Stimulated activated CD4-positive, alpha-beta T cell treated with anti-CD3 and anti-CD28 coated beads, TNF-alpha, amount 100 ng/mL, for 4 hours (primary cell): ENCODE results near the gene RUSF1.

ENCODE experiments used
- DNase-seq, 3 experiments: peaks; one replicate each; pipeline ENCODE4 v3.0.0-alpha.2; 2020; ENCODE audit warnings: low read depth in 3 of 3

RUSF1 gene

DNA sequence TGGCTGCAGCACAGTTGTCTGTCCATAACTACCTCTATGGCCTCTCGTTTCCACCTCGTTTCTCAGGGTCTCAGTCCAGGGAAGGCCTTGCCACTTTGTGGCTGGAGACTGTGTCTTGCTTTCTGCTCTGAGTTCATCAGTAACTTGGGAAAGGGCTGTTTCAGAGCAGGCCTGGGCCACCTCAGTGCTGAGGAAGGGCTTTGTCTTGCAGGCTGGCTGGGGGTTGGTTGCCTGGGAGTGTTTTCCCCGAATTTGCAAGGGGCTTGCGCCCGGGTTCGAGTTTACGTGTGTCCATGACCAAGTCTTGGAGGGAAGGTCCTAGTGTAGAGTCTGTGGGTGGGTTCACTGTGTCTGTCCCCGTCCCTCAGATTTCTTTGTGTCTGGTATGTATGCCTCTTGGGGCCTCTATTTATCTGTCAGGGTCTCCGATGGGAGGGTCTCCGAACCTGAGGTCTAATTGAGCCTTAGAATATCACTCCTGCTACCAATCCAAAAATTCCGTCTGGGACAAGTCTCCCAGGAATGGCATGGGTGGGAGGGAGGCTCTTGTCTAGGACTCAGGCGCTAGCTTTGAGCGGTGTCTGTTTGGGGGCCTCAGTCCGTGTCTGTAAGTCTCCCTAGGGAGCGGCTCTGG lies 36.8 kb downstream of the RUSF1 start:
- DNase-seq, result no peak

DNA sequence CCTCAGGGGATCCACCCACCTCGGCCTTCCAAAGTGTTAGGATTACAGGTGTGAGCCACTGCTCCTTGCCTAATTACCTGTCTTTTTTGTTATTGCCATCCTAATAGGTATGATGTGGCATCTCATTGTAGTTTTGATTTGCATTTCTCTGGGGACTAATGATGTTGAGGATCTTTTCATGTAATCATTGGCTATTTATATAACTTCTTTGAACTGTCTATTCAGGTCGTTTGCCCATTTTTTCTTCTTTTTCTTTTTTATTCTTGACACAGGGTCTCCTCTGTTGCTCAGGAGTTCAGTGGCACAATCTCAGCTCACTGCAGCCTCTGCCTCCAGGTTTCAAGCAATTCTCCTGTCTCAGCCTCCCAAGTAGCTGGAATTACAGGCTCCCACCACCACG lies 37.6 kb downstream of the RUSF1 start:
- no peak for DNase-seq

DNA sequence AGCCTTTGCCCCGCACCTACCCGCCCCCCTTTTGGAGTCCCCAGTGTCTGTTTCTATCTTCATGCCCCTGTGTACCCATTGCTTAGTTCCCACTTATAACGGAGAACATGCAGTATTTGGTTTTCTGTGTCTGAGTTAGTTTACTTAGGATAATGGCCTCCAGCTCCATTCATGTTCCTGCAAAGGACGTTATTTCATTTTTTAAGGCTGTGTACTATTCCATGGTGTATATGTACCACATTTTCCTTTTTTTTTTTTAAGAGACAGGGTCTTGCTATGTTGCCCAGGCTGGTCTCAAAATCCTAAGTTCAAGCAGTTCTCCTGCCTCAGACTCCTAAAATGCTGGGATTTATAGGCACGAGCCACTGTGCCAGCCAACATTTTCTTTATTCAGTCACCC lies 40.3 kb downstream of the RUSF1 start:
- DNase-seq, result no peak

DNA sequence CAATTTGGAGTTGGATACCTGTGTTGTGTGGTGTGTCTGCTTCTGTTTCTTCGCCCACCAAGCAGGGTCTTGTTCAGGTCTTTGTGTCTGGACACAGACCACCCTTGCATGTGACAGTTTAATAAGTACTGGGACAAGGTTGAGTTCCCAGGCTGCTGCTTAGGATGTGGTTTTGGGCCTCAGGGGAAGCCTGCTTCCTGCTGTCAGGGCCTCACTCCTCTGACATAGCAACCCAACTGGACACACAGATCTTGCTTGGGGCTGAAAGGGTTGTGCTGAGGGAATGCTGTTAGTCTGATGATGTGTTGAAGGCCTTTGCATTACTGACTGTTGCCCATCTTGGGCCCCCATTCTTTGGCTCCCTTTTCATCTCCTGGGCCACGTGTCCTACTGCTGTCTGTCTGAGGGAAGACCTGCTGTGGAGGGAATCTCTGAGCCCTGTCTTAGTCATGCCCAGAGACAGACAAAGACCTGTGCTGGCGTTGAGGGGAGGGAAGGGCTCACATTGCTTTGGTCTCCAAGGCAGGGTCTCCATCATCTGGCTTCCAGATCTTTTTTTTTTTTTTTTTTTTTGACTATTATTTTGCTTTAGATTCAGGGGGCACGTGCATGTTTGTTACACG lies 40.9 kb downstream of the RUSF1 start:
- no peak for DNase-seq

DNA sequence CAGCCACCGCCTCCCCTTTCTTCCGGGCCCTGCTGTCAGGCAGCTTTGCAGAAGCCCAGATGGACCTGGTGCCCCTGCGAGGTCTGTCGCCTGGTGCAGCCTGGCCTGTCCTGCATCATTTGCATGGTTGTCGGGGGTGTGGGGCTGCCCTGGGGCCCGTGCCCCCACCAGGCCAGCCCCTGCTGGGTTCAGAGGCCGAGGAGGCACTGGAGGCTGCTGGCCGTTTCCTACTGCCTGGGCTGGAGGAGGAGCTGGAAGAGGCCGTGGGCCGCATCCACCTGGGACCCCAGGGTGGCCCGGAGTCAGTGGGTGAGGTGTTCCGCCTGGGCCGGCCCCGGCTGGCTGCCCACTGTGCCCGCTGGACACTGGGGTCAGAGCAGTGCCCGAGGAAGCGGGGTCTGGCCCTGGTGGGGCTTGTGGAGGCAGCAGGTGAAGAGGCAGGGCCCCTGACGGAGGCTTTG lies 41.8 kb downstream of the RUSF1 start:
- DNase-seq, result no peak

DNA sequence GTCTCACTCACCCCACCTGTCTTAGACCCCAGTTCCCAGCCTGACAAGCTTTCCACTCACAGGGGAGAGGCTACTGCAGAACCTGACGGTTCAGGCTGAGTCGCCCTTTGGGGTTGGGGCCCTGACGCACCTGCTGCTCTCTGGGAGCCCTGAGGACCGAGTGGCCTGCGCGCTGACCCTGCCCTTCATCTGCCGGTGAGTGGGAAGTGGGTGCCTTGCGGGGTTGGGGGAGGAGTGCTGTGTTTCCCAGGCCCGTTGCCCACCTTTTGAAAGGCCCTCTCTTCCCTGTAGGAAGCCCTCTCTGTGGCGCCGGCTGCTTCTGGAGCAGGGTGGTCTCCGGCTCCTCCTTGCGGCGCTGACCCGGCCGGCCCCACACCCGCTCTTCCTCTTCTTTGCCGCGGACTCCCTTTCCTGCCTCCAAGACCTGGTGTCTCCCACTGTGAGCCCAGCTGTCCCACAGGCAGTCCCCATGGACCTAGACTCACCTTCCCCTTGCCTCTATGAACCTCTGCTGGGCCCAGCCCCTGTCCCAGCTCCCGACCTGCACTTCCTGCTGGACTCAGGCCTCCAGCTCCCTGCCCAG lies 42.3 kb downstream of the RUSF1 start:
- no peak for DNase-seq

DNA sequence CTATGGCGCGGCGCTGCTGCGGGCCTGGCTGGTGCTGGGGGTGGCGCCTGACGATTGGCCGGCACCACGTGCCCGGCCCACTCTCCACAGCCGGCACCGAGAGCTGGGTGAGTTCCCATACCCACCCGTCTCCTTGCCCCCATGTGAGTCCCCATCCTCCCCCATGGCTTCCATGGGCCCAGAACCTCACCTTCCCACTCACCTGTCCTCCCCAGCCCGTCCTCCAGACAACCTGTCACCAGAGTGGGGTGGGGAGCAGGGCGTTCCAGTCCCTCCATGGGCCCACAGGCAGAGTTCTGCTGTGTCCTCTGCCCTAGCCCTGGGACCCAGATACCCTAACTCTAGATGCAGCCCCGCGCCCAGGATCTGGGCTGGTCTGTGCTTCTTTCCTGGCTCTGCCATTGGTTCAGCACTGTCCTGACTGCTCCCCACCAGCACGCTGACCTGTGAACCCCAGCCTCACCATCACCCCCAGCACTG lies 43.4 kb downstream of the RUSF1 start:
- no peak for DNase-seq

DNA sequence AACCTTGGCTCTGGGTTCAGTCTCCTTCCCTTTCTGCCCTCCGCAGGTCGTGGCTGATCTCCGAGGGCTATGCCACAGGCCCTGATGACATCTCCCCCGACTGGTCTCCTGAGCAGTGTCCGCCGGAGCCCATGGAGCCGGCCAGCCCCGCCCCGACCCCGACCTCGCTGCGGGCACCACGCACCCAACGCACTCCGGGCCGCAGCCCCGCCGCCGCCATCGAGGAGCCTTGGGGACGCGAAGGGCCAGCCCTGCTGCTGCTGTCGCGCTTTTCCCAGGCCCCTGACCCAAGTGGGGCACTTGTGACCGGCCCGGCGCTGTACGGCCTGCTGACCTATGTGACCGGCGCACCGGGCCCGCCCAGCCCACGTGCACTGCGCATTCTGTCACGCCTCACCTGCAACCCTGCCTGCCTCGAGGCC lies 43.8 kb downstream of the RUSF1 start:
- DNase-seq, result no peak

DNA sequence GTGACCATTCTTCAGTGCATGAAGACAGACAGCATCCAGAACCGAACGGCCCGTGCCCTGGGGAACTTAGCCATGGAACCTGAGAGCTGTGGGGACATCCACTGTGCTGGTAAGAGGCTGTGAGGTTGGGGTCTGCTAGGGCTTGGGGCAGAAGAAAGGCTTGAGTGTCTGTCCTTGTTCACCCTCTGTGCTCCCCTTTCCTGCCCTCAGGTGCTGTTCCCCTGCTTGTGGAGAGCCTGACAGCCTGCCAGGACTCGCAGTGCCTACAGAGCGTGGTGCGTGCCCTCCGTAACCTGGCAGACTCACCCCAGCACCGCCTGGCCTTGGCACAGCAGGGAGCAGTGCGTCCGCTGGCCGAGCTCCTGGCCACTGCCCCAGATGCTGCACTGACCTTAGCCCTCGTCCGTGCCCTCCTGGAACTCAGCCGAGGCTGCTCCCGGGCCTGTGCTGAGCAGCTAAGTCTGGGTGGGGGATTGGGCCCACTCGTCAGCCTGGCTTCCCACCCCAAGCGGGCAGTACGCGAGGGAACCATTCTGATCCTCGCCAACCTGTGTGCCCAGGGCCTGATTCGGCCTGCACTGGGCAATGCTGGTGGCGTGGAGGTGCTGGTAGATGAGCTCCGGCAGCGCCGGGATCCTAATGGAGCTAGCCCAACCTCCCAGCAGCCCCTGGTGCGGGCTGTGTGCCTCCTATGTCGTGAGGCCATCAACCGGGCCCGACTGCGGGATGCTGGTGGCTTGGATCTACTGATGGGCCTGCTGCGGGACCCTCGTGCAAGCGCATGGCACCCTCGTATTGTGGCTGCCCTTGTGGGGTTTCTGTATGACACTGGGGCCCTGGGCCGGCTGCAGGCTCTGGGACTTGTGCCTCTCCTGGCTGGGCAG lies 46.0 kb downstream of the RUSF1 start:
- DNase-seq, result no peak

DNA sequence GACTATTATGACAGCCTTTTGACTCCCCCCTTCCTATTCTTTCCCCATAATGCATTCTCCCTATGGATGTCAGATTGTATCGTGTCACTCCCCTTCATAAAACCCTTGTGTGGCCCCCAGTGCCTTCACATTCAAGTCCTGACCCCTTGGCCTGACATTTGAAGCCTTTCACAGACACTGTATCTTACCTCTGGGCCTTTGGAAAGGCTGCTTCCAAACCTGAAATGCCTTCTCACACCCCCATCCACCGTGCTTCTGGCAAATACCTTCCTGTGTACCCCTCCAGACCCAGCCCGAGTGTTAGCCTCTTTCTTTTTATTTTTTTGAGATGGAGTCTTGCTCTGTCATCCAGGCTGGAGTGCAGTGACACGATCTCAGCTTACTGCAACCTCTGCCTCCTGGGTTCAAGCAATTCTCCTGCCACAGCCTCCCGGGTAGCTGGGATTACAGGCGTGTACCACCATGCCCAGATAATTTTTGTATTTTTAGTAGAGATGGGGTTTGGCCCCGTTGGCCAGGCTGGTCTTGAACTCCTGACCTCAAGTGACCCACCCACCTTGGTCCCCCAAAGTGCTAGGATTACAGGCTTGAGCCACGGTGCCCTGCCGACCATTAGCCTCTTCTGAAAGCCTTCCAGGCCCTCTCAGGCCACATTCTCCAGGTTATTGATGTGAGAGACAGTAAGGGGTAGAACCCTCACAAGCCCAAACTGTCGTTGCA lies 46.8 kb downstream of the RUSF1 start:
- DNase-seq, result no peak

DNA sequence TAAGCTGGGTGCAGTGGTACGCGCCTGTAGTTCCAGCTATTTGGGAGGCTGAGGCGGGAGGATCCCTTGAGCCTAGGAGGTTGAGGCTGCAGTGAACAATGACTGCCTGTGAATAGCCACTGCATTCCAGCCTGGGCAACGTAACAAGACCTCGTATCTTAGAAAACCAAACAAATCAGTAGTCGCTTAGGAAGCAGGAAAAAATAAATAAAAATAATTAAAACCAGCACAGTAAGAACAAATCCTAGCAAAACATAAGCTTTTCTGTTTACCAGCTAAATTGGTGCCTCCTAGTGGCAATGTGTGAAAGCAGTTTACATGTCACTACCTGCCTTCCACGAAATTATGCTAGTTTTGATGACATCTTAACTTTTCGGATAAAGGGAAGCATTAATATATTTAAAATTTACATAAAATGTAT lies 47.6 kb downstream of the RUSF1 start:
- DNase-seq, result no peak

DNA sequence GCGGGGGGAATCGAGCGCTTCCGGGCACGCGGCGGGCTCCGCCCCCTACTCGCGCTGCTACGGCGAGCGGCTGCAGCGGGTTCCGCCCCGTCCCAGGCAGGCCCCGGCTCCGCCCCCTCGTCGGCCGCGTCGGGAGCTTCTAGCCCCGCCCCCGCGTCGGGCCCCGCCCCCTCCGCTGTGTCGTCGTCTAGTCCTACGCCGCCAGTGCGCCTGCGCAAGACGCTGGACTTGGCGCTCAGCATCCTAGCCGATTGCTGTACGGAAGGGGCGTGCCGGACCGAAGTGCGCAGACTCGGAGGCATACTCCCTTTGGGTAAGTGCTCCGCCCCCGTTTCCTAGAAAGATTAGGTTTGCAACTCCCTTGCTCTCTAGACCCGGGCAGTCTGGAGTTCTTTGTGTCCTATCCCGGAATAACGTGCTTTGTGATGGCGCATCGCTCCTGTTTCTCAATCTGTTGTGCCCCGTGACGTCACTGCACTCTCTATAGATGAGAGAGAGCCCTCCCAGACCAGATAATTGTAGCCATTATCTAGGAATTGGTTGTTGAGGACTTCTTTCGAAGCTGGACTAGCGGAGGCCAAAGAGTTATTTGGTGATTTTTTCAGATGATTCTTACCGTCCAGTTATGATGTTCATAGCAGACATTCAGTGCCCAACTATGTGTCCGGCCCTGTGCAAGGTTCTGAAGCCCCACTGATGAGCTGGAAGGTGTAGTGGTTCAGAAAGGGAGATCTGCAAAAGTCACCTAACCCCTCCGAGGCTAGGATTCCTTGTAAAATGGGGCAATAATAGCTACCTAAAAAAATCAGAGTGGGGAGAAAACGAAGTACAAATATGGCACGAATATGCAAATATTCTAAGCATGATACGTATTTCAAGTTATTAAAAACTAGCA lies 48.3 kb downstream of the RUSF1 start:
- DNase-seq, result peak; percentile 100

DNA sequence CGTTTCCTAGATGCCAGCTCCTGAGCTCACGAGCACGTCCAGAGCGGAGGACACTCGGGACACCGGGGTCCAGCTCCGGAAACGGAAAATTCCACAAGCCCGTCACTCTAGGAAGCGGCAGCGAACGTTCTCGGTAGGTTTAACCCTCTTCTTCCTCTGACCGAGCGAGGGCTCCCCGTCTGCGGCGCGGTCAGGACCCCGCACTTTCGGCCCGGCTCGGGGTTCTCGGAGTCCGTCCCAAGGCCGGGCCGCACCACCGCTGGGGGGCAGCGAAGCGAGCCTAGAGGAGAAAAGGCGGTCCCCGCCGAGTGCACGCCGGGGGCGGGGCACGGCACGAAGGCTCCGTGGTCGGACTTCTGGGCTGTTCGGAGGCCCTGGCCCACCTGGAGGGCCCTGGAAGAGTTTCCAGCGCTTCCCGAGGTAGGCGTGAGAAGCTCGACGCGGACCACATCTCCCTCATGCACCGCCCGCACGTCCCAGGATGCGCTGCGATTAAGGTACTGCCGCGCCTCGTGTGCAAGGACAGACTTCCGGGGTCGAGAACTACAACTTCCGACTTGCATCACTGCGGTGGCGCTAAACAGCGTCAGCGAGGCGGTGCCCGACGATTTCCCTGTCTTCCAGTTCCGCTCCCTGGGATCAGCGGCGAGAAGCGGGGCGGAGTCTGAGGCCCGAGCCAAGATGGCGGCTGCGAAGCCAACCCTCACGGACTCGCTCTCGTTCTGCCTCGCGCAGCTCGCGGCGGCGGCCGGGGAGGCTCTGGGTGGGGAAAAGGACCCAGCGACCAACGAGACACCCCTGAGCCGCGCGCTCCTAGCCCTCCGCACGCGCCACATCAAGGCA lies 49.1 kb downstream of the RUSF1 start, which contains the start of gene ARMC5:
TSS of gene ARMC5 (plus strand) at position 658 of the 843 bp plus-strand sequence. CDS start at position 682, 24 bp downstream.
- peak; percentile 91 to 94 (median 93) for DNase-seq

DNA sequence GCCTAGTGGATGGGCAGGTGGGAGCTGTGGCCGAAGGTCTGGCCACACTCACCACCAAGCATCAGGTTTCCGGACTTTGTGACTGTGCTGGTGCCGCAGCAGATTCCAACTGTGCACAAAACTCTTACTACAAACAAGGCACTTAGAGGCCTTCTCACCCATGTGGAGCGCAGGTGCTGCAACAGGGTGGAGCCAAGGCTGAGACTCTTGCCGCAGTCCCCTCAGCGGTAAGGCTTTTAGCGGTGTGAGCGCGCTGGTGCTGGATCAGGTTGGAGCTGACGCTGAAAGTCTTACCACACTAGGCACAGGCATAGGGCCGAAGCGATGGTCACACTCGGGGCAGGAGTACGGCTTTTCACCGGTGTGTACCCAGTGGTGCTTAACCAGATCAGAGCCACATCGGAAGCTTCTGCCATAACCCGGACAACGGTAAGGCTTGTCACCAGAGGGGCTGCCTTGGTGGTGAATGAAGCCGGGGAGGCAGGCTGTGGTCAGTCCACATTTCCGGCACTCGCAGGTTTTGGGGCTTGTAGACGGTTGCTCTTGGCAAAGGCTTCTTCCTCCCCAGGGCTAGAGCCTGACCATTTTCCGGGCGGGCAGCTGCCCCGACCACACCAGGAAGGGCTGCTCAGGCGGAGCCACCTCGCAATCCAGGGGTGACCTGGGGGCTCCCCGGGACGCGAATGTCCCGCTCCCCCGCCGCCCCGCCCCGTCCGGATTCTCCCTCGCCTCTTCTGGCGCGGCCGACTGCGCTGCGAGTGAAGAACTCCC lies 49.9 kb downstream of the RUSF1 start:
- peak in 1 of 3 experiments; percentile 26 for DNase-seq

DNA sequence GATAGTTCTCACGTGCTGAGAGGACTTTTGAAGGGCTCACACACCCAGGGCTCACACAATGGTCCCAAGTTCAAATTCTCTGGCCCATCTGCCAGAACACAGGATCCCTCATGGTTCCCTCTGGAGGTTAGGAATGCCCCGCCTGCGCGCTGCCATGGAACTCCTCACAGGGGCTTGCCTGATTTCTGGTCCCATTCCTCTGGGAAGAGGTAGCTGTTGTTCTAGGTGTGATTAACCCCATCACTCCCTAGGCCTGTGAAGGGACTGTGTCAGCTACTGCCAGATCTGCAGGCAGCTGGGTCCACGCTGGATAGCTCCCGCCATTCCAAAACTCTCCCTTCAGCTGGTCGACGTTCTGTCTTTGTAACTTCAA lies 51.2 kb downstream of the RUSF1 start:
- no peak for DNase-seq

DNA sequence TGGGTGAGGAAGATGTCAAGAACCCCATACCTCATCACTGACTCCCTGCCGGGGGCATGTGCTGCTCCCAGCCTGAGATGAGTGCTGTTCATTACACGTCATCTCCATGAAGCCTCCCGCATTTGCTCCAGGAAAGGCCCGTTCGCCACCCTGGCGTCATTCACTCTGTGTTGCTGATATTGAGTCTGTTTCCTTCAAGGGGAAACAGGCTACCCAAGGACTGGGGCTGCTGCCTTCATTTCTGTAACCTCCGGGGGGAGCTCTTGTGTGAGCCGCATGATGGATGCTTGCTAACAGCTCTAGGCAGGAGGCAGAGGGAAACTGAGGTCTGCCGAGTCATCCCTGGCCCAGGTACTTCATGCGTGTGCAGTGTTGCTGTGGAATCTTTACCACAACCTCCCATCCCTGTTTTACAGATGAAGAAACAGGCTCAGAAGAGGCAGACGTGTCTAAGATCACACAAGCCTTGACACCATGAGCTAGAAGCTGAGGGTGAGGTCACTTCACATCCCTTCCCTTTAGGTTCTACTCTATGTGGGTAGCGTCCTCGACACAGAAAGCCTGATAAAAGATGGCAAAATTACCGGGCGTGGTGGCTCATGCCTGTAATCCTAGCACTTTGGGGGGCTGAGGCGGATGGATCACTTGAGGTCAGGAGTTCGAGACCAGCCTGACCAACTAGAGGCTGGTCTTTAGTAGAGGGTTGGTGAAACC lies 52.4 kb downstream of the RUSF1 start:
- DNase-seq, result no peak

DNA sequence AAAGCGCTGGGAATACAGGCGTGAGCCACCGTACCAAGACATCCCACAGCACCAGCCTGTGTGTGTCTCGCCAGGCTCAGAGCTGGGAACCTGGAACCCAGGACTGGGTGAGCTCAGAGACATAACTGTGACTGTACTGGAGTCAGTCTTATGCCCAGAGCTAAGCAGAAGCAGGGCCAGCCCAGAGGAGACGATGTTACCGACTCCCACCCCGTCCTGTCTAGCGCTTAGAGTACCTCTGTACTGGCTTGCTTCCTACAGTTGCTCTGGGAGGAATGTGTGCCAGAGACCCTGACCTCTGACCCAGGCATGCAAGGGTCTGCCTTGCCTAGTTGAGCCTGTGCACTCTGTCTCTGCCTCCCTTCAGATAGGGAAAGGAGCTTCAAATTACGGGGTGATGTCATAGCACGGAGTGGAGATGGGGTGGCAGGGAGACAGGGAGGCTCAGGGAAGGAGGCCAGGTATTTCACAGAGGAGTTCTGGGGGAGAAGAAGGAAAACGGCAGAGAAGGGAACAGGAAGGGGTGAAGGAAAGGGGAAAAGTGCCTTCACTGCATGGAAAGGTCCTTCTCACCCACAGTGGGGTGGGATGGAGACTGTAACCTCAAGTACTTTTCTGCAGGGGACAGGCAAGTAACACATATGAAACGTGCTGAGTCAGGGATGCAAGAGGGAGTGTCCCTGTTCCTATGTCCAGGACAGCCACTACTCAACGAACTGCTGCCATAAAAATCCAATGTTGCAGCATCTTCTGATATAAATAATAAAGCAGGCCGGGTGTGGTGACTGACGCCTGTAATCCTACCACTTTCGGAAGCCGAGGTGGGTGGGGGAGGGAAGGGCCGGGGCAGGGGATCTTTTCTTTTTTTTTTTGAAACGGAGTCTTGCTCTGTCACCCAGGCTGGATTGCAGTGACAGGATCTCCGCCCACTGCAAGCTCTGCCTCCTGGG lies 54.7 kb downstream of the RUSF1 start:
- no peak for DNase-seq
